GM23248 (cell line): ENCODE results near the gene VIPR2.

Source experiments
- EZH2 ChIP-seq: fragments of 200-600 bp; sonication (generic); IDR thresholded peaks from 2 replicates; pipeline ENCODE4 v1.6.1; 2018; ENCODE audit warnings: antibody characterized with exemption, mild to moderate bottlenecking; ENCODE audit not compliant: insufficient read depth, poor library complexity, severe bottlenecking
- EZH2phosphoT487 ChIP-seq: fragments of 200-600 bp; sonication (generic); IDR thresholded peaks from 2 replicates; pipeline ENCODE4 v1.6.1; 2018; ENCODE audit warnings: antibody characterized with exemption, moderate library complexity, mild to moderate bottlenecking, low read depth; ENCODE audit not compliant: insufficient read depth

DNA sequence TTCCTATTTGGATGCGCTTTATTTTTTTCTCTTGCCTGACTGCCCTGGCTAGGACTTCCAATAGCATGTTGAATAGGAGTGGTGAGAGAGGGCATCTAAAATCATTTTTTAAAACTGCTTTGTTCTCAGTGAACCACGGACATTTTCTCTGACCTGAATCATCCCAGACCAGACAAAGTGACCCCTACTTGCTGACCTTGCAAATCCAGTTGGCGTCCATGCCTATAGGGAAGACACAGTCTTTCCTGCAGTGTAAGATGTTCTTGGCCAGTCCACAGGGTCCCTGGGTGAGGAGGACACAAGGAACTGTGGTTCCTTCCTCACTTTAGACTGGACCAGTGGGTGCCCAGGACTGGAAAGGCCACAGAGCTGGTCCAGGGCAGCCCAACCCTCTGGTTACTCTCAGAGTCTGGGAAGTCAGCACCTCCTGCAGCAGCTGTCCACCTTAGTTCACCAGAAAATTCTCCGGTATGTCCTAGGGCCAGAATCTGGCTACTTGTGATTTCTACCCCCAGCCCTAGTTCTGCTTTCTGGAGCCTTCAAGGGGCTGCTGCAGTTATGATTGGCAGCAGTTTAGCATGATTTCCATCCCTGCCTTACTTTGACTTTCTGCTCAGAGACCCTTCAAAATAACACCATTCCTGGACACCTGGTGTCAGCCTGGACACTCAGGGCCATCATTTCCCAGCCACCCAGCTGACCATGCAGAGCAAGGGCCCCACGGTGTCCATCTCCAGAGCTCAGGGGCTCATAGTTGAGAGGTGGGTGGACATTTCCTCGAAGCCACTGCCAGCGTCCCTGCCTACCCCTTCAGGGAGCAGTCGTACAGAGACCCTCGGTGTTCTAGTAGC is 19.3 kb downstream of the VIPR2 start:
- TF ChIP-seq EZH2 (no peak), EZH2phosphoT487 (no peak)
